ENCODE results near the gene OR10A5.
"Not testable (repeated sequence)": the region's sequence is repeated elsewhere in the genome, so short reads cannot be mapped to it uniquely, and the experiment has no call there.

Gene OR10A5

GRCh38 chr11:6843670-6844069 is 1.8 kb upstream of the OR10A5 start:
- no peak for TF ChIP-seq CTCF (conservative IDR thresholded peaks at IDR 0.05; ENCODE audit: control insufficient read depth, insufficient read depth, low read depth, low read length)
- H3K4me3 ChIP-seq (ENCODE audit: control insufficient read depth, low read depth, low read length), result no peak overlapping the region
- DNase-seq (ENCODE audit: low read depth), result no peak

GRCh38 chr11:6844356-6844755 is 1.1 kb upstream of the OR10A5 start:
- no peak overlapping the region for H3K4me3 ChIP-seq (ENCODE audit: control insufficient read depth, low read depth, low read length)
- DNase-seq (ENCODE audit: low read depth), result no peak
- TF ChIP-seq CTCF (conservative IDR thresholded peaks at IDR 0.05; ENCODE audit: control insufficient read depth, insufficient read depth, low read depth, low read length), result no peak

GRCh38 chr11:6850526-6850925 is 5.0 kb downstream of the OR10A5 start:
- no peak for TF ChIP-seq CTCF (conservative IDR thresholded peaks at IDR 0.05; ENCODE audit: control insufficient read depth, insufficient read depth, low read depth, low read length)
- H3K4me3 ChIP-seq (ENCODE audit: control insufficient read depth, low read depth, low read length), result no peak overlapping the region
- no peak for DNase-seq (ENCODE audit: low read depth)

- not testable (repeated sequence) for H3K4me3 ChIP-seq (ENCODE audit: control insufficient read depth, low read depth, low read length); DNase-seq (ENCODE audit: low read depth)
Observed at GRCh38 chr11:6854801-6855200, 9.3 kb downstream of the OR10A5 start.

- no peak overlapping the region for H3K4me3 ChIP-seq (ENCODE audit: control insufficient read depth, low read depth, low read length)
- no peak for TF ChIP-seq CTCF (conservative IDR thresholded peaks at IDR 0.05; ENCODE audit: control insufficient read depth, insufficient read depth, low read depth, low read length)
- peak; percentile 65 for DNase-seq (ENCODE audit: low read depth)
Observed at GRCh38 chr11:6855971-6856541, 10.6 kb downstream of the OR10A5 start.

GRCh38 chr11:6856871-6857270 is 11.4 kb downstream of the OR10A5 start:
- H3K4me3 ChIP-seq (ENCODE audit: control insufficient read depth, low read depth, low read length), result no peak overlapping the region
- TF ChIP-seq CTCF (conservative IDR thresholded peaks at IDR 0.05; ENCODE audit: control insufficient read depth, insufficient read depth, low read depth, low read length), result no peak
- peak; percentile 48 for DNase-seq (ENCODE audit: low read depth)

- peak; percentile 2 for TF ChIP-seq CTCF (conservative IDR thresholded peaks at IDR 0.05; ENCODE audit: control insufficient read depth, insufficient read depth, low read depth, low read length)
- no peak within 1 kb of the TSS for H3K4me3 ChIP-seq (ENCODE audit: control insufficient read depth, low read depth, low read length)
- peak; percentile 46 for DNase-seq (ENCODE audit: low read depth)
Observed at GRCh38 chr11:6862961-6863360, 17.5 kb downstream of the OR10A5 start, which contains the start of gene OR10A2. OR10A2 (plus strand) TSS chr11:6863057; CDS start chr11:6869755, 6,698 bp downstream.

Data from fibroblast of mammary gland (primary cell).